SK-N-SH (cell line): Measurements from ENCODE around the gene TBL1X. TPM values are rescaled to one million over a fixed set of nuclear protein-coding genes. Genes with fewer than 3 reads are reported as not detected.

Experiments used
- CTCF ChIA-PET: fragments of 300-600, 350-600 bp; formaldehyde crosslinking; extraction: SDS; loops from one replicate; lab custom pipeline; 2021; lab: Yijun Ruan, JAX
- POLR2A ChIA-PET: fragments of 350-600 bp; sonication (Branson Sonifier 250); formaldehyde crosslinking; extraction: SDS; loops from one replicate; lab custom pipeline; 2020; ENCODE audit warnings: antibody characterized with exemption, inconsistent platforms; lab: Yijun Ruan, JAX
- DNase-seq: peaks from one replicate; pipeline ENCODE4 v3.0.0; 2012
- H2AFZ ChIP-seq: fragments of 200-600 bp; sonication (generic); 2 replicates; pipeline ENCODE4 v1.8.1; 2016; ENCODE audit warnings: antibody characterized with exemption, mild to moderate bottlenecking, low read depth
- H3F3A ChIP-seq: fragments of 200-600 bp; sonication (generic); replicated peaks from 2 replicates; pipeline ENCODE3; 2016; ENCODE audit warnings: antibody characterized with exemption, mild to moderate bottlenecking; ENCODE audit not compliant: insufficient read depth
- H3K27ac ChIP-seq, 2 experiments: fragments of 200-500 bp in 1 of 2; fragments of 200-600 bp in 1 of 2; sonication (Bioruptor generic) in 1 of 2; sonication (generic), shearing (Covaris generic) in 1 of 2; 2 replicates each; pipeline versions ENCODE4 v1.5.1 to v1.6.1; 2014 to 2016; ENCODE audit warnings: low read depth in 2 of 2, inconsistent platforms in 1 of 2, low read length in 1 of 2, mild to moderate bottlenecking in 1 of 2, mixed read lengths in 1 of 2
- H3K27me3 ChIP-seq: fragments of 200-600 bp; sonication (generic), shearing (Covaris generic); 2 replicates; pipeline ENCODE4 v1.6.1; 2016; ENCODE audit warnings: mixed run types; ENCODE audit not compliant: insufficient read depth
- H3K36me3 ChIP-seq, 2 experiments: fragments of 200-500 bp in 1 of 2; fragments of 200-600 bp in 1 of 2; sonication (Bioruptor generic) in 1 of 2; sonication (generic) in 1 of 2; replicated peaks in 1 of 2; 2 replicates each; pipeline versions ENCODE3 to v1.5.1; 2014 to 2016; ENCODE audit warnings: low read length in 1 of 2, mild to moderate bottlenecking in 1 of 2; ENCODE audit not compliant: insufficient read depth in 2 of 2, control insufficient read depth in 1 of 2
- H3K4me1 ChIP-seq, 2 experiments: fragments of 200-500 bp in 1 of 2; fragments of 200-600 bp in 1 of 2; sonication (Bioruptor generic) in 1 of 2; sonication (generic), shearing (Covaris generic) in 1 of 2; 2 replicates each; pipeline versions ENCODE4 v1.5.1 to v1.6.1; 2014 to 2016; ENCODE audit warnings: low read depth in 1 of 2, low read length in 1 of 2, mixed run types in 1 of 2; ENCODE audit not compliant: insufficient read depth in 2 of 2, control insufficient read depth in 1 of 2
- H3K4me2 ChIP-seq: fragments of 200-600 bp; sonication (generic), shearing (Covaris generic); 2 replicates; pipeline ENCODE4 v1.6.1; 2017; ENCODE audit warnings: mixed run types
- H3K4me3 ChIP-seq, 2 experiments: fragments of 200-500 bp in 1 of 2; fragments of 200-600 bp in 1 of 2; sonication (Bioruptor generic) in 1 of 2; sonication (generic), shearing (Covaris generic) in 1 of 2; 2 replicates each; pipeline versions ENCODE4 v1.5.1 to v1.8.1; 2014 to 2016; ENCODE audit warnings: low read depth in 2 of 2, inconsistent platforms in 1 of 2, low read length in 1 of 2, mild to moderate bottlenecking in 1 of 2, mixed read lengths in 1 of 2, moderate library complexity in 1 of 2
- H3K79me2 ChIP-seq: fragments of 200-600 bp; sonication (generic); 2 replicates; pipeline ENCODE4 v1.8.1; 2017; ENCODE audit warnings: mild to moderate bottlenecking; ENCODE audit not compliant: insufficient read depth
- H3K9ac ChIP-seq: fragments of 200-600 bp; sonication (generic); 2 replicates; pipeline ENCODE4 v1.6.1; 2017; ENCODE audit warnings: mixed run types
- H3K9me2 ChIP-seq: fragments of 200-600 bp; sonication (generic); 2 replicates; pipeline ENCODE4 v1.6.1; 2017; ENCODE audit warnings: mixed run types
- H3K9me3 ChIP-seq: fragments of 200-600 bp; sonication (generic); 2 replicates; pipeline ENCODE4 v1.6.1; 2017; ENCODE audit warnings: mixed run types, mild to moderate bottlenecking, moderate library complexity
- H4K20me1 ChIP-seq: fragments of 200-600 bp; sonication (generic); 2 replicates; pipeline ENCODE4 v1.6.1; 2017; ENCODE audit warnings: mild to moderate bottlenecking, mixed run types; ENCODE audit not compliant: insufficient read depth
- EP300 ChIP-seq, 2 experiments: IDR thresholded peaks; 2 replicates each; pipeline versions ENCODE4 v1.4.0 to v1.6.1; 2012; ENCODE audit warnings: borderline replicate concordance in 1 of 2, low read depth in 1 of 2, low read length in 1 of 2
- FOXM1 ChIP-seq: IDR thresholded peaks from 2 replicates; pipeline ENCODE4 v1.4.0; 2012; ENCODE audit warnings: low read depth, mild to moderate bottlenecking
- GABPA ChIP-seq: IDR thresholded peaks from 2 replicates; pipeline ENCODE4 v1.4.0; 2012; ENCODE audit warnings: low read depth, mild to moderate bottlenecking
- GATA2 ChIP-seq: sonication (generic); formaldehyde crosslinking; IDR thresholded peaks from 2 replicates; pipeline ENCODE4 v1.5.0; 2020; ENCODE audit warnings: mild to moderate bottlenecking, missing genetic modification reagents
- JUND ChIP-seq: IDR thresholded peaks from 2 replicates; pipeline ENCODE4 v1.4.0; 2012
- MAX ChIP-seq: IDR thresholded peaks from 2 replicates; pipeline ENCODE4 v1.4.0; 2012; ENCODE audit warnings: low read depth
- MXI1 ChIP-seq: IDR thresholded peaks from 2 replicates; pipeline ENCODE4 v1.6.1; 2012; ENCODE audit warnings: mild to moderate bottlenecking, low read depth, low read length, improper control_type of control experiment
- NFIC ChIP-seq: IDR thresholded peaks from 2 replicates; pipeline ENCODE4 v1.4.0; 2012; ENCODE audit warnings: borderline replicate concordance
- NRF1 ChIP-seq: IDR thresholded peaks from 2 replicates; pipeline ENCODE4 v1.6.1; 2012; ENCODE audit warnings: low read depth, mild to moderate bottlenecking, low read length
- PBX3 ChIP-seq: IDR thresholded peaks from 2 replicates; pipeline ENCODE4; 2012
- POLR2AphosphoS5 ChIP-seq: IDR thresholded peaks from 2 replicates; pipeline ENCODE4 v1.6.1; 2012; ENCODE audit warnings: low read depth, low read length
- RAD21 ChIP-seq: IDR thresholded peaks from 2 replicates; pipeline ENCODE4 v1.6.1; 2012; ENCODE audit warnings: mild to moderate bottlenecking, low read length
- RXRA ChIP-seq: IDR thresholded peaks from 2 replicates; pipeline ENCODE4 v1.4.0; 2012; ENCODE audit warnings: low read depth, mild to moderate bottlenecking, borderline replicate concordance
- SMC3 ChIP-seq: IDR thresholded peaks from 2 replicates; pipeline ENCODE4 v1.6.1; 2012; ENCODE audit warnings: low read depth, low read length, improper control_type of control experiment
- TAF1 ChIP-seq: IDR thresholded peaks from 2 replicates; pipeline ENCODE4 v1.6.1; 2012; ENCODE audit warnings: low read depth, mild to moderate bottlenecking, low read length, moderate library complexity, borderline replicate concordance
- TCF12 ChIP-seq: IDR thresholded peaks from 2 replicates; pipeline ENCODE4 v1.4.0; 2012
- USF1 ChIP-seq: IDR thresholded peaks from 2 replicates; pipeline ENCODE4 v1.4.0; 2012; ENCODE audit warnings: low read depth, borderline replicate concordance
- YY1 ChIP-seq: IDR thresholded peaks from 2 replicates; pipeline ENCODE4 v1.4.0; 2012; ENCODE audit warnings: low read depth, mild to moderate bottlenecking
- WGBS: methylation state at CpG from one replicate; pipeline ENCODE4 v1.1.6; 2017; ENCODE audit warnings: low lambda C conversion rate; 5-methylcytosine and 5-hydroxymethylcytosine counted together
- polyA plus RNA-seq, 3 experiments: library from polyadenylated mRNA; depleted of rRNA; stranded (reverse); fragments of >200 nt; gene quantifications; 2 replicates each; pipeline ENCODE4 v1.2.3, GENCODE V29; 2012
- TF ChIP-seq, protein P1 (sequence below): fragments of 150-350 bp; IDR thresholded peaks from 2 replicates; pipeline ENCODE4 v1.6.1; 2016; ENCODE audit warnings: mild to moderate bottlenecking, low read depth, low read length
- TF ChIP-seq, protein P2 (sequence below): fragments of 200-600 bp; sonication (generic); IDR thresholded peaks from 2 replicates; pipeline ENCODE4 v1.6.1; 2017; ENCODE audit warnings: antibody characterized with exemption, mild to moderate bottlenecking, moderate library complexity

TBL1X gene
- polyA plus RNA-seq, 1 of the 3 experiments (the other 2 are of a cell fraction), result 10.6 TPM

DNA sequence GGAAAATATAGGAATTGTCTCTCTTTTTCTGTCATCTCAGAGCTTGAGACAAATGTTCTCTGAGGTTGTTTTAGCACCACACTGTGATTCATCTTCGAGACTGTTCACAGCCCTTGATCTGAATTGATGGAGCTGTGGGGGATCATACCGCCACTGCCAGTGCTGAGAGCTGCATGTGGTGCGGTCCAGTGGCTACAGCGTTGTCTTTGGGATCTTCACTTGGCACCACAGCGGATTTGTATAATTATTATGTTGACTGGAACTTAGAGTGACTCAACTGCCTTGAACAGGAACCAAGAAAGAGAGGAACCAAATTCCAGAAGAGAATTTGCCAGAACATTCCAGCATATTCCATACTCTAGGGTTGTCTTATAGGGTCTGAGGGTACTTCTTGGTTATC lies 29.1 kb downstream of the TBL1X start:
- ChIA-PET POLR2A (no interaction called here), CTCF (no interaction called here)
- H3K4me3 ChIP-seq, result no peak overlapping the region
- no peaks in the 10 kb centered on the region for H3K36me3 ChIP-seq
- H3K4me2 ChIP-seq, result no peak overlapping the region
- H3K4me1 ChIP-seq, result peaks cover 0 to 7% of the 10 kb centered on the region in 2 experiments; a peak in 1 of 4 replicates
- no peaks in the 10 kb centered on the region for H3F3A ChIP-seq
- H3K27me3 ChIP-seq, result no peaks in the 10 kb centered on the region
- peaks cover 23% of the 10 kb centered on the region for H4K20me1 ChIP-seq
- no peak overlapping the region for H3K27ac ChIP-seq
- no peaks in the 10 kb centered on the region for H3K9me3 ChIP-seq
- DNase-seq, result no peak
- H3K9me2 ChIP-seq, result no peaks in the 10 kb centered on the region
- no peak overlapping the region for H3K9ac ChIP-seq
- 25% methylated on average over 5 of the region's 5 CpGs for WGBS
- H3K79me2 ChIP-seq, result peaks cover 51% of the 10 kb centered on the region
- no peak for TF ChIP-seq USF1
- TF ChIP-seq, protein P1, sequence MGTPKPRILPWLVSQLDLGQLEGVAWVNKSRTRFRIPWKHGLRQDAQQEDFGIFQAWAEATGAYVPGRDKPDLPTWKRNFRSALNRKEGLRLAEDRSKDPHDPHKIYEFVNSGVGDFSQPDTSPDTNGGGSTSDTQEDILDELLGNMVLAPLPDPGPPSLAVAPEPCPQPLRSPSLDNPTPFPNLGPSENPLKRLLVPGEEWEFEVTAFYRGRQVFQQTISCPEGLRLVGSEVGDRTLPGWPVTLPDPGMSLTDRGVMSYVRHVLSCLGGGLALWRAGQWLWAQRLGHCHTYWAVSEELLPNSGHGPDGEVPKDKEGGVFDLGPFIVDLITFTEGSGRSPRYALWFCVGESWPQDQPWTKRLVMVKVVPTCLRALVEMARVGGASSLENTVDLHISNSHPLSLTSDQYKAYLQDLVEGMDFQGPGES, result no peak
- TF ChIP-seq RXRA, result no peak
- TF ChIP-seq SMC3, result no peak
- TF ChIP-seq MXI1, result no peak
- TF ChIP-seq, all 33 proteins: peak for 0
- H2AFZ ChIP-seq, result no peak overlapping the region

DNA sequence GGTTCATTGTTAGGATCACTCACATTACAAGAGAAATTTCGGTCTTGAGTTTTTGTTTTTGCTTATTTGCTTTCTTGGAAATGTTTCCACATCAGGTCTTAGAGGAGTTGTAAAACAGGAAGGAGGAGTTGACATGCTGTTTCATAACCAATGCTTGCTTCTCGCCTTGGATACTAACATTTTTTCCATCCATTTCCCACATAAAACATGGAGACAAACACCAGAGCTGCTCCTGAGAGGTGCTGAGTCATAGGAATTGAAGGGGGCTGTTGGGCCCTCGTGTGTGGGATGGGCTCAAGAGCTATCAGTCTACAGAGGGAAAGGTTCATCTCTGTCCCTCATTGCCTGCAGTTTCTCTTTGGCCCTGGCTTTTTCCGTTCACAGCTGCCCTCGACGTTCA lies 29.9 kb downstream of the TBL1X start:
- TF ChIP-seq TCF12 (peak; percentile 11; the same call in 1 of the 2 replicates), NFIC (no peak)
- peaks cover 0 to 7% of the 10 kb centered on the region in 2 experiments; a peak in 1 of 4 replicates for H3K4me1 ChIP-seq
- H3K27me3 ChIP-seq, result no peaks in the 10 kb centered on the region
- ChIA-PET POLR2A (interaction anchor here (0.7 kb wide), 1 partner anchor 777 kb away, joined by 3 read pairs; no protein-coding TSS in a partner anchor), CTCF (interaction anchor here (1.0 kb wide), 1 partner anchor 20 kb away, joined by 3 read pairs; no protein-coding TSS in a partner anchor)
- no peak overlapping the region for H3K27ac ChIP-seq
- no peak overlapping the region for H3K9ac ChIP-seq
- no peak overlapping the region for H3K4me3 ChIP-seq
- DNase-seq, result no peak
- no peaks in the 10 kb centered on the region for H3K9me3 ChIP-seq
- no peaks in the 10 kb centered on the region for H3F3A ChIP-seq
- peaks cover 23% of the 10 kb centered on the region for H4K20me1 ChIP-seq
- H2AFZ ChIP-seq, result no peak overlapping the region
- no peaks in the 10 kb centered on the region for H3K36me3 ChIP-seq
- H3K4me2 ChIP-seq, result no peak overlapping the region
- 26% methylated on average over 6 of the region's 6 CpGs for WGBS
- peaks cover 44% of the 10 kb centered on the region for H3K79me2 ChIP-seq
- no peaks in the 10 kb centered on the region for H3K9me2 ChIP-seq

GRCh38 chrX:9495496-9495895 lies 30.6 kb downstream of the TBL1X start:
- H3K36me3 ChIP-seq, result no peaks in the 10 kb centered on the region
- H3K27ac ChIP-seq, result no peak overlapping the region
- H3K9me3 ChIP-seq, result no peaks in the 10 kb centered on the region
- ChIA-PET POLR2A (no interaction called here), CTCF (interaction anchor here (1.0 kb wide), 1 partner anchor 21 kb away, joined by 3 read pairs; no protein-coding TSS in a partner anchor)
- no peaks in the 10 kb centered on the region for H3K27me3 ChIP-seq
- H3K4me1 ChIP-seq, result peaks cover 0 to 7% of the 10 kb centered on the region in 2 experiments; a peak in 1 of 4 replicates
- peaks cover 41% of the 10 kb centered on the region for H3K79me2 ChIP-seq
- no peaks in the 10 kb centered on the region for H3F3A ChIP-seq
- no peak for DNase-seq
- WGBS, result 54% methylated on average over 10 of the region's 10 CpGs
- no peak overlapping the region for H2AFZ ChIP-seq
- no peak overlapping the region for H3K4me3 ChIP-seq
- H4K20me1 ChIP-seq, result peaks cover 18% of the 10 kb centered on the region
- H3K9me2 ChIP-seq, result no peaks in the 10 kb centered on the region
- no peak overlapping the region for H3K4me2 ChIP-seq
- H3K9ac ChIP-seq, result no peak overlapping the region
- TF ChIP-seq FOXM1 (no peak), TAF1 (no peak), NRF1 (no peak), EP300 (IDR thresholded peaks at IDR 0.05; ENCODE audit: borderline replicate concordance in 1 of 2, low read depth in 1 of 2, low read length in 1 of 2) (no peak), YY1 (no peak), GABPA (no peak), GATA2 (CRISPR knock-in tag) (no peak), PBX3 (no peak), RAD21 (no peak), MAX (no peak), RXRA (no peak), POLR2AphosphoS5 (no peak), JUND (no peak)
- TF ChIP-seq, protein P2, sequence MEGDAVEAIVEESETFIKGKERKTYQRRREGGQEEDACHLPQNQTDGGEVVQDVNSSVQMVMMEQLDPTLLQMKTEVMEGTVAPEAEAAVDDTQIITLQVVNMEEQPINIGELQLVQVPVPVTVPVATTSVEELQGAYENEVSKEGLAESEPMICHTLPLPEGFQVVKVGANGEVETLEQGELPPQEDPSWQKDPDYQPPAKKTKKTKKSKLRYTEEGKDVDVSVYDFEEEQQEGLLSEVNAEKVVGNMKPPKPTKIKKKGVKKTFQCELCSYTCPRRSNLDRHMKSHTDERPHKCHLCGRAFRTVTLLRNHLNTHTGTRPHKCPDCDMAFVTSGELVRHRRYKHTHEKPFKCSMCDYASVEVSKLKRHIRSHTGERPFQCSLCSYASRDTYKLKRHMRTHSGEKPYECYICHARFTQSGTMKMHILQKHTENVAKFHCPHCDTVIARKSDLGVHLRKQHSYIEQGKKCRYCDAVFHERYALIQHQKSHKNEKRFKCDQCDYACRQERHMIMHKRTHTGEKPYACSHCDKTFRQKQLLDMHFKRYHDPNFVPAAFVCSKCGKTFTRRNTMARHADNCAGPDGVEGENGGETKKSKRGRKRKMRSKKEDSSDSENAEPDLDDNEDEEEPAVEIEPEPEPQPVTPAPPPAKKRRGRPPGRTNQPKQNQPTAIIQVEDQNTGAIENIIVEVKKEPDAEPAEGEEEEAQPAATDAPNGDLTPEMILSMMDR, result no peak
